ENCODE results near the gene TBC1D1.

- TF ChIP-seq, protein P1, sequence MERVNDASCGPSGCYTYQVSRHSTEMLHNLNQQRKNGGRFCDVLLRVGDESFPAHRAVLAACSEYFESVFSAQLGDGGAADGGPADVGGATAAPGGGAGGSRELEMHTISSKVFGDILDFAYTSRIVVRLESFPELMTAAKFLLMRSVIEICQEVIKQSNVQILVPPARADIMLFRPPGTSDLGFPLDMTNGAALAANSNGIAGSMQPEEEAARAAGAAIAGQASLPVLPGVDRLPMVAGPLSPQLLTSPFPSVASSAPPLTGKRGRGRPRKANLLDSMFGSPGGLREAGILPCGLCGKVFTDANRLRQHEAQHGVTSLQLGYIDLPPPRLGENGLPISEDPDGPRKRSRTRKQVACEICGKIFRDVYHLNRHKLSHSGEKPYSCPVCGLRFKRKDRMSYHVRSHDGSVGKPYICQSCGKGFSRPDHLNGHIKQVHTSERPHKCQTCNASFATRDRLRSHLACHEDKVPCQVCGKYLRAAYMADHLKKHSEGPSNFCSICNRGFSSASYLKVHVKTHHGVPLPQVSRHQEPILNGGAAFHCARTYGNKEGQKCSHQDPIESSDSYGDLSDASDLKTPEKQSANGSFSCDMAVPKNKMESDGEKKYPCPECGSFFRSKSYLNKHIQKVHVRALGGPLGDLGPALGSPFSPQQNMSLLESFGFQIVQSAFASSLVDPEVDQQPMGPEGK (CRISPR knock-in tag; IDR thresholded peaks at IDR 0.05; ENCODE audit: borderline replicate concordance): no peak
- TF ChIP-seq TOX (CRISPR knock-in tag; IDR thresholded peaks at IDR 0.05; ENCODE audit: borderline replicate concordance): no peak
- TF ChIP-seq ZFP3 (CRISPR knock-in tag; IDR thresholded peaks at IDR 0.05): no peak
- no peak for TF ChIP-seq BACH2 (CRISPR knock-in tag; IDR thresholded peaks at IDR 0.05; ENCODE audit: borderline replicate concordance)
- TF ChIP-seq CREB5 (CRISPR knock-in tag; IDR thresholded peaks at IDR 0.05; ENCODE audit: low read depth): no peak
- no peak for TF ChIP-seq ARNTL (CRISPR knock-in tag; IDR thresholded peaks at IDR 0.05; ENCODE audit: borderline replicate concordance, low read depth)
- no peak for TF ChIP-seq PPARA (CRISPR knock-in tag; IDR thresholded peaks at IDR 0.05; ENCODE audit: borderline replicate concordance)
These were observed 125.1 kb downstream of the TBC1D1 start for GRCh38 chr4:38015886-38016515.
